HG02870 (cell line): Measurements from ENCODE around the gene PCBP4.
A peak's percentile ranks its signal among the peaks of the same experiment; 100 is the strongest.
"Not testable (repeated sequence)": the region's sequence is repeated elsewhere in the genome, so short reads cannot be mapped to it uniquely, and the experiment has no call there.

ENCODE experiments used
- ATAC-seq: cut with Tn5 transposase; IDR thresholded peaks from one replicate; pipeline ENCODE4 v1.9.1; 2021; ENCODE audit warnings: mild to moderate bottlenecking, moderate library complexity; ENCODE audit not compliant: unreplicated experiment

PCBP4 gene

GRCh38 chr3:51994530-51994929, 27.3 kb upstream of the PCBP4 start:
- no peak for ATAC-seq

GRCh38 chr3:51993657-51994056, 26.4 kb upstream of the PCBP4 start:
- not testable (repeated sequence) for ATAC-seq

- ATAC-seq, result no peak
Observed at GRCh38 chr3:51992017-51992682, 24.9 kb upstream of the PCBP4 start.

- not testable (repeated sequence) for ATAC-seq
Observed at GRCh38 chr3:51990501-51990971, 23.3 kb upstream of the PCBP4 start.

- ATAC-seq, result no peak
Observed at GRCh38 chr3:51988286-51989146, 21.3 kb upstream of the PCBP4 start.

- no peak for ATAC-seq
Observed at GRCh38 chr3:51987568-51987967, 20.3 kb upstream of the PCBP4 start.

GRCh38 chr3:51986010-51986947, 19.0 kb upstream of the PCBP4 start:
- ATAC-seq, result no peak

GRCh38 chr3:51985063-51985462, 17.8 kb upstream of the PCBP4 start:
- ATAC-seq, result no peak

- no peak for ATAC-seq
Observed at GRCh38 chr3:51984269-51984647, 17.0 kb upstream of the PCBP4 start.

- no peak for ATAC-seq
Observed at GRCh38 chr3:51983578-51984268, 16.5 kb upstream of the PCBP4 start.

GRCh38 chr3:51982838-51983577, 15.8 kb upstream of the PCBP4 start, which contains the start of gene ACY1:
ACY1 (plus strand) TSS chr3:51983535; CDS start chr3:51984065, 530 bp downstream.
- ATAC-seq, result peak; percentile 74

GRCh38 chr3:51982352-51982837, 15.1 kb upstream of the PCBP4 start:
- ATAC-seq, result peak; percentile 38

GRCh38 chr3:51980253-51980652, 13.0 kb upstream of the PCBP4 start:
- ATAC-seq, result no peak

GRCh38 chr3:51978143-51978502, 10.9 kb upstream of the PCBP4 start:
- ATAC-seq, result no peak

- ATAC-seq, result no peak
Observed at GRCh38 chr3:51977446-51978142, 10.3 kb upstream of the PCBP4 start.

- ATAC-seq, result no peak
Observed at GRCh38 chr3:51975852-51976549, 8.7 kb upstream of the PCBP4 start.

- ATAC-seq, result peak; percentile 54
Observed at GRCh38 chr3:51974963-51975851, 8.0 kb upstream of the PCBP4 start, which contains the start of gene ABHD14A. ABHD14A (plus strand) TSS chr3:51975064; CDS start chr3:51975136, 72 bp downstream.
